Esophagus squamous epithelium (tissue), 5 donors: Measurements from ENCODE around the gene C10orf67. TPM values are rescaled to one million over a fixed set of nuclear protein-coding genes. Genes with fewer than 3 reads are reported as not detected.

Source experiments
- DNase-seq: peaks from one replicate; lab custom pipeline; 2025; lab: John Stamatoyannopoulos, UW
- H3K27ac ChIP-seq, 4 donors: fragments of 200-600 bp; sonication (generic); one replicate each; pipeline ENCODE4 v1.5.1; 2016 to 2019; ENCODE audit warnings: mild to moderate bottlenecking in 1 of 4
- H3K27me3 ChIP-seq, 4 donors: fragments of 200-600 bp; sonication (generic); 1 replicate in 3 of 4; 2 replicates in 1 of 4; pipeline versions ENCODE4 v1.5.1 to v1.6.0; 2017 to 2021; ENCODE audit warnings: antibody characterized with exemption in 1 of 4
- H3K36me3 ChIP-seq, 3 donors: fragments of 200-600 bp; sonication (generic); one replicate each; pipeline ENCODE4 v1.5.1; 2016 to 2019
- H3K4me1 ChIP-seq, 3 donors: fragments of 200-600 bp; sonication (generic); one replicate each; pipeline ENCODE4 v1.5.1; 2017 to 2019
- H3K4me3 ChIP-seq, 4 donors: fragments of 200-600 bp; sonication (generic); 1 replicate in 3 of 4; 2 replicates in 1 of 4; pipeline ENCODE4 v1.5.1; 2016 to 2019; ENCODE audit warnings: mild to moderate bottlenecking in 2 of 4, moderate library complexity in 1 of 4
- H3K9me3 ChIP-seq, 3 donors: fragments of 200-600 bp; sonication (generic); one replicate each; pipeline ENCODE4 v1.5.1; 2016 to 2019
- CTCF ChIP-seq, 6 experiments: fragments of 450-650 bp in 4 of 6; fragments of 200-600 bp in 2 of 6; sonication (generic) in 2 of 6; IDR thresholded peaks; one replicate each; pipeline ENCODE4 v1.5.1; 2016 to 2019; ENCODE audit warnings: antibody characterized with exemption in 6 of 6, mild to moderate bottlenecking in 4 of 6, moderate library complexity in 4 of 6
- POLR2A ChIP-seq, 4 donors: fragments of 450-650 bp; IDR thresholded peaks; one replicate each; pipeline ENCODE4 v1.6.1; 2017; ENCODE audit warnings: antibody characterized with exemption in 4 of 4, mild to moderate bottlenecking in 4 of 4, moderate library complexity in 3 of 4
- WGBS, 2 donors: methylation state at CpG; one replicate each; pipeline ENCODE4 v1.1.5; 2018; 5-methylcytosine and 5-hydroxymethylcytosine counted together
- intact Hi-C: fragments of 100-400 bp; cut with DNase I; formaldehyde crosslinking; loops from one replicate; pipeline ENCODE4 v1.15.0; 2022
- total RNA-seq, 4 donors: library from RNA; depleted of rRNA; stranded (reverse); fragments of >200 nt; gene quantifications; one replicate each; pipeline ENCODE4 v1.1.0, GENCODE V29; 2016
- donor health status: DM: yes; HTN: yes; CAD: no.

C10orf67 gene
- total RNA-seq, 4 donors from 2014 or later, result 0.18 to 0.27 TPM; not detected in 2

DNA sequence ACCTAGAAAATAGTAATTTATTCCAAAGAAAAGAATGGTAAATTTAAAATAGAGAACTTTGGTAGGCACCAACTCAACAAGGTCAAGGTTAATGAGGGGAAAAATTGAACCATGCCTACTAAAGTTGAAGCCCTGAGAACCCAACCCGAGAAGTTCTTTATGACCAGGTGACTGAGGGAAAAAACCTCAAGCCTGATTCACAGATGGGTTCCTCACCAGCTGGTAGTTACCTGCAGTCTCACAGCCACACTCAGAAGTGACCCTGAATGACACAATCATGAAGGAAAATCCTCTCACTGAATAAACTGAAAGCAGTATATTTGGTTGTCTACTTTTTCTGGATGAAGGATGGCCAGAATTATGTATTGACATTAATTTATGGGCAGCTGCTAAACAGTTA, 7.0 kb downstream of the C10orf67 start:
- WGBS, 2 donors, result 64 to 75% methylated on average over 1 of the region's 1 CpG
- no peak overlapping the region for H3K27ac ChIP-seq
- no peaks in the 10 kb centered on the region for H3K4me1 ChIP-seq
- H3K27me3 ChIP-seq, result peaks cover 0 to under 1% (median 0%) of the 10 kb centered on the region in 4 donors
- no peak overlapping the region for H3K4me3 ChIP-seq
- no peaks in the 10 kb centered on the region for H3K36me3 ChIP-seq
- no peak for DNase-seq
- TF ChIP-seq POLR2A (IDR thresholded peaks at IDR 0.05) (no peak), CTCF (IDR thresholded peaks at IDR 0.05) (no peak)
- intact Hi-C loops, result no loop called here
- no peaks in the 10 kb centered on the region for H3K9me3 ChIP-seq

DNA sequence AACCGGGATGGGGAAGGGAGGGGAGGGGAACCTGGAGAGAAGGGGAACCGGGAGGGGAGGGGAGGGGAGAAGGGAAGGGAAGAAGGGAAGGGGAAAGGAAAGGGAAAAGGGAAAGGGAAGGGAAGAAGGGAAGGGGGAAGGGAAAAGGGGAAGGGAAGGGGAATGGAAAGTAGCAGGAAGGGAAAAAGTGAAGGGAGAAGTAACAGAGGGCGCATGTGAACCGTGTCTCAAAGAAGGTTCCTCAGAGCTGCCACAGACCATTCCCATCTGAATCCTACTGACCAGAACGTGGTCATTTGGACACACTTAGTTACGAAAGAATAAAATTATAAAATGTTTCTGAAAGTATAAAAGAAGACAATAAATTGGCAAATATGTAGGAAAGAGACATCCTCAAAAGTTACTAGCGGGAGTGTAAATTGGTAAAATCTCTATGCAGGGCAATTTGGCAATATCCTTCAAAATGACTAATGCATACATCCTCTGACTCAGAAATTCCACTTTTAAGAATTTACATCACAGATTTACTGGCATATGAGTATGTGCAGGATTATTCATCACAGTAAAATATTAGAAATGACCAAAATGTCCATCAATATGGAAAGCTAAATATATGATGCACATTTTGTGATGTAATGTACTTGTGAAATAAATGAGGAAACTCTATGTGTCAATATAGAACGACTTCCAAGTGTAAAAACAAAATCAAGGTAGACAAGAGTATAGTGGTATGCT, 12.9 kb downstream of the C10orf67 start:
- no peaks in the 10 kb centered on the region for H3K9me3 ChIP-seq
- H3K4me1 ChIP-seq, result no peaks in the 10 kb centered on the region
- H3K4me3 ChIP-seq, result no peak overlapping the region
- 47 to 64% methylated on average over 7 to 8 of the region's 8 CpGs for WGBS, 2 donors
- intact Hi-C loops, result no loop called here
- no peaks in the 10 kb centered on the region for H3K36me3 ChIP-seq
- H3K27ac ChIP-seq, result no peak overlapping the region
- H3K27me3 ChIP-seq, result no peaks in the 10 kb centered on the region
- no peak for TF ChIP-seq CTCF (IDR thresholded peaks at IDR 0.05)
- DNase-seq, result no peak

DNA sequence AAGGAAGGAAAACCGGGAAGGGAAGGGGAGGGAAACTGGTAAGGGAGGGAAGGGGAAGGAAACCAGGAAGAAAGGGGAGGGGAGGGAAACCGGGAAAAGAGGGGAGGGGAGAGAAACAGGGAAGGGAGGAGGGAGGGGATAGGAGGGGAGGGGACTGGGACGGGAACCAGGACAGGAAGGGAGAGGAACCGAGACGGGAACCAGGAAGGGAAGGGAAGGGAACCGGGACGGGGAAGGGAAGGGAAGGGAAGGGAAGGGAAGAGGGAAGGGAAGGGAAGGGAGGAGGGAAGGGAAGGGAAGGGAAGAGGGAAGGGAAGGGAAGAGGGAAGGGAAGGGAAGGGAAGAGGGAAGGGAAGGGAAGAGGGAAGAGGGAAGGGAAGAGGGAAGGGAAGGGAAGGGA, 13.6 kb downstream of the C10orf67 start:
- no peaks in the 10 kb centered on the region for H3K9me3 ChIP-seq
- intact Hi-C loops, result no loop called here
- 72 to 88% methylated on average over 4 to 5 of the region's 7 CpGs for WGBS, 2 donors

DNA sequence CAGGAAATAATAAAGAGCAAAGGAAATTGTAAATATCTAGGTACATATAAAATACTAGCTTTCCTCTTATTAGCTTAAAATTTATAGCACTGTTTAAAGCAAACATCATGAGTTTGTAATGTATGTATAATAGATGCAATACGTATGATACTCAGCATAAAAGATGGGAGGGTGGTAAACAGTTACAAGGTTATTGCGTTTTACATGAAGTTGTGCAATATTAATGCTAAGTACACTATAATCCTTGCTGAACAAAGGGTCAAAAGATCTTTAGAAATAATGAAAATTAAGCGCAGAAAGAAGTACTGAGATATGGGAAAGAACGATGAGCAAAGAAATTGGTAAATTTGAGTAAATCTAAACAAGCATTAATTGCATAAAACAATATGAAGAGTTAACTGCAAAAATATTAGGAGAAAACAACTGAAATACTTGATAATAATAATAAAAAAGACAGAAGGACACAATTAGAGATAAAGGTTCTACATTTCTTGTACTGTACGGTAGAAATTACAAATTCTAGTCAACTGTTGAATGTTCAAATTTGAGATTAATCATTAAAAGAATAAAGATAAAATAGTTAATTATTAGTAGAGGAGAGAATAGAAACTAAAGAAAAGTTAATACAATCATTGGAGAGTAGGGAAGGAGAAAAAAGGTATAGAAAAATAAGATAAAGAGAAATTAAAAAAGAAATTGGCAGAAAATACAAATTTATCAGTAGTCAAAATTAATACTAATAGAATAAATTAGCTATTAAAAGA, 17.9 kb downstream of the C10orf67 start:
- WGBS, 2 donors, result 85% methylated on average over 5 of the region's 5 CpGs
- no peak overlapping the region for H3K27ac ChIP-seq
- H3K36me3 ChIP-seq, result no peaks in the 10 kb centered on the region
- no peak for TF ChIP-seq CTCF (IDR thresholded peaks at IDR 0.05)
- no peak for TF ChIP-seq POLR2A (IDR thresholded peaks at IDR 0.05)
- intact Hi-C loops, result no loop called here
- no peaks in the 10 kb centered on the region for H3K9me3 ChIP-seq
- no peaks in the 10 kb centered on the region for H3K4me1 ChIP-seq
- H3K4me3 ChIP-seq, result no peak overlapping the region
- H3K27me3 ChIP-seq, result peaks cover 0 to 4% (median 0%) of the 10 kb centered on the region in 4 donors
- no peak for DNase-seq

More for the DNA sequence above, 13.6 kb downstream of the C10orf67 start:
- no peak for DNase-seq
- TF ChIP-seq POLR2A (IDR thresholded peaks at IDR 0.05), result no peak
- no peak for TF ChIP-seq CTCF (IDR thresholded peaks at IDR 0.05)
- H3K4me1 ChIP-seq, result no peaks in the 10 kb centered on the region
- no peak overlapping the region for H3K27ac ChIP-seq
- no peaks in the 10 kb centered on the region for H3K36me3 ChIP-seq
- H3K4me3 ChIP-seq, result no peak overlapping the region
- H3K27me3 ChIP-seq, result no peaks in the 10 kb centered on the region

DNA sequence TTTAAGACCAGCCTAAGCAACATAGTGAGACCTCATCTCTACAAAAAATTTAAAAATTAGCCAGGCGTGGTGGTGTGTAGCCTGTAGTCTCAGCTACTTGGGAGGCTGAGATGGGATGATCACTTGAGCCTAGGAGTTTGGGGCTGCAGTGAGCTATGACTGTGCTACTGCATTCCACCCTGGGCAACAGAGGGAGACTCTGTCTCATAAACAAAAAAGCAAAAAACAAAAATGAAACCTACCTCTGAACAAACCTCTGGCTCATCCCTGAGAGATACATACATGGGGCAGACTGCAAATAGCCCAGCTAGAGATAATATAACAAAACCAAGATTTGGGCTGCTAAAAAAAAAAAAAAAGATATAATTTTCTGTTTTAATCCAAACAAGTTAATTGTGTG, 19.5 kb downstream of the C10orf67 start:
- H3K4me1 ChIP-seq, result no peaks in the 10 kb centered on the region
- H3K27ac ChIP-seq, result no peak overlapping the region
- H3K9me3 ChIP-seq, result no peaks in the 10 kb centered on the region
- peaks cover 0 to 4% (median 0%) of the 10 kb centered on the region in 4 donors for H3K27me3 ChIP-seq
- TF ChIP-seq POLR2A (IDR thresholded peaks at IDR 0.05) (no peak), CTCF (IDR thresholded peaks at IDR 0.05) (no peak)
- intact Hi-C loops, result no loop called here
- no peak overlapping the region for H3K4me3 ChIP-seq
- 78 to 90% methylated on average over 1 of the region's 1 CpG for WGBS, 2 donors
- H3K36me3 ChIP-seq, result no peaks in the 10 kb centered on the region
- no peak for DNase-seq
